ENCODE data around the gene RASA3. TPM values are rescaled to one million over a fixed set of nuclear protein-coding genes. Genes with fewer than 3 reads are reported as not detected.
"Not testable (repeated sequence)": the region's sequence is repeated elsewhere in the genome, so short reads cannot be mapped to it uniquely, and the experiment has no call there.

Gene RASA3
- total RNA-seq, 1 experiment from 2014 or later = 0.56 TPM

DNA sequence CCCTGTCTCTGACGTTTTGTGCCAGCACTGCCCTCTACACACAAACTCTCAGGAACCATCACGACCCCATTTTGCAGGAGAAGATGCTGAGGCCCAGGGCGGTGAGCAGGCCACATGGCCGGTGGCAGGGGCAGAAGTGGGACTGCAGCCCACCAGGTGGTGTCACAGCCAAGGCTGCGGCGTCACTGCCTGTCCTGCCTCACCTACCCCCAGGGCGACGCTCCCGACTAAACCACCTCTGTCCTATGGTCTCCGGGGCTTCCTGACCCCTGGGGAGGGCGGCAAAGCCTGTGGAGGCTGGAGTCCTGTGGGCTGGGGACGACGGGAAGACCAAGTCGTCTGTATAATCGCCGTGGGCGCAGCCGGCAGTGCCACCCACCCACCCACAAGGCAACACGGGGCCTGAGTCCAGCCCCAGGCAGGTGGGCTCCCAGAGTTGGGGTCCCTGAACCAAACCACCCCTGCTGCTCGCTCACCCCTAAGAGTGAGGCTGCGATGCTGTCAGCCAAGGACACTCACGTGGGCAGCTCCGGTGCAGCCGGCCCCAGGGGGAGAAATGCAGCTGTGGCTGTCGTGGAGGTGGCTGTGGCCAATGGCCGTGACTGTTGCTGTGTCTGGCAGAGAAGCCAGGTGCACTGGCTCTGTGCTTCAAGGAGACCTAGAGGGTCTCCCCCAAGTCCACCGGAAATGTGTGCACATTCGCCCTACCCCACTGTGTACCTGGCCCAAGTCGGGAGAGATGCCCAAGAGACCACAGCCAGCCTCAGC, 29.7 kb downstream of the RASA3 start:
- H4K20me1 ChIP-seq (ENCODE audit: insufficient read depth, low read depth, low read length) = no peaks in the 10 kb centered on the region
- H3K9ac ChIP-seq (ENCODE audit: low read length) = no peak overlapping the region
- no peak overlapping the region for H3K27ac ChIP-seq (ENCODE audit: low read length)
- H3K4me1 ChIP-seq (ENCODE audit: low read length) = no peaks in the 10 kb centered on the region
- H3K27me3 ChIP-seq (ENCODE audit: low read length) = no peaks in the 10 kb centered on the region
- H3K9me2 ChIP-seq (replicated peaks; ENCODE audit: insufficient read depth, low read length) = no peaks in the 10 kb centered on the region
- DNase-seq = no peak
- no peak overlapping the region for H2AFZ ChIP-seq (ENCODE audit: low read length)
- H3K9me3 ChIP-seq (ENCODE audit: low read length) = no peaks in the 10 kb centered on the region; the same call in 1 of the 2 replicates
- H3K4me3 ChIP-seq (ENCODE audit: low read length) = no peak overlapping the region
- H3K36me3 ChIP-seq (ENCODE audit: insufficient read depth, low read length) = no peaks in the 10 kb centered on the region
- H3K4me2 ChIP-seq (ENCODE audit: low read depth, low read length, poor library complexity, severe bottlenecking) = no peak overlapping the region
- no peaks in the 10 kb centered on the region for H3K79me2 ChIP-seq (ENCODE audit: low read length)

DNA sequence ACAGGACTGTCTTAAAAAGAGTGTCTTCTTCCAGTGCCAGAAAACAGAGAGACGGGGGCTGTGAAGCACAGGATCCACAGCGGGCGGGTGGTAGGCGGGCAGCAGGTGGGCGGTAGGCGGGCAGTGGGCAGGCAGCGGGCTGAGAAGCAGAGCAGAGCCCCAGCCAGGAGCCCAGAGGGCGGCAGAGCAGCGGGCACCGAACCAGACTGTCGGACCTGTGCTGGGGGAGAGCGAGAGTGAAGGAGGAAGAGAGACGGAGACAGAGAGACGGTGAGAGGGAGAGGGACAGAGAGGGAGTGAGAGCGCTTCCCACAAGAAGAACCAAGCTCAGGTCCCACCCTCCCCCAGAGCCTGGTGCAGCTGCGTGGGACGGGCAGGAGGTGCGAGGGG, 30.3 kb downstream of the RASA3 start:
- Histone ChIP-seq H3K4me1 (ENCODE audit: low read length) (no peaks in the 10 kb centered on the region), H3K27ac (ENCODE audit: low read length) (no peak overlapping the region), H3K27me3 (ENCODE audit: low read length) (no peaks in the 10 kb centered on the region), H4K20me1 (ENCODE audit: insufficient read depth, low read depth, low read length) (no peaks in the 10 kb centered on the region), H3K36me3 (ENCODE audit: insufficient read depth, low read length) (no peaks in the 10 kb centered on the region), H2AFZ (ENCODE audit: low read length) (no peak overlapping the region), H3K4me2 (ENCODE audit: low read depth, low read length, poor library complexity, severe bottlenecking) (no peak overlapping the region), H3K79me2 (ENCODE audit: low read length) (no peaks in the 10 kb centered on the region), H3K4me3 (ENCODE audit: low read length) (no peak overlapping the region), H3K9ac (ENCODE audit: low read length) (no peak overlapping the region), H3K9me2 (replicated peaks; ENCODE audit: insufficient read depth, low read length) (no peaks in the 10 kb centered on the region), H3K9me3 (ENCODE audit: low read length) (no peaks in the 10 kb centered on the region; the same call in 1 of the 2 replicates)
- no peak for DNase-seq

DNA sequence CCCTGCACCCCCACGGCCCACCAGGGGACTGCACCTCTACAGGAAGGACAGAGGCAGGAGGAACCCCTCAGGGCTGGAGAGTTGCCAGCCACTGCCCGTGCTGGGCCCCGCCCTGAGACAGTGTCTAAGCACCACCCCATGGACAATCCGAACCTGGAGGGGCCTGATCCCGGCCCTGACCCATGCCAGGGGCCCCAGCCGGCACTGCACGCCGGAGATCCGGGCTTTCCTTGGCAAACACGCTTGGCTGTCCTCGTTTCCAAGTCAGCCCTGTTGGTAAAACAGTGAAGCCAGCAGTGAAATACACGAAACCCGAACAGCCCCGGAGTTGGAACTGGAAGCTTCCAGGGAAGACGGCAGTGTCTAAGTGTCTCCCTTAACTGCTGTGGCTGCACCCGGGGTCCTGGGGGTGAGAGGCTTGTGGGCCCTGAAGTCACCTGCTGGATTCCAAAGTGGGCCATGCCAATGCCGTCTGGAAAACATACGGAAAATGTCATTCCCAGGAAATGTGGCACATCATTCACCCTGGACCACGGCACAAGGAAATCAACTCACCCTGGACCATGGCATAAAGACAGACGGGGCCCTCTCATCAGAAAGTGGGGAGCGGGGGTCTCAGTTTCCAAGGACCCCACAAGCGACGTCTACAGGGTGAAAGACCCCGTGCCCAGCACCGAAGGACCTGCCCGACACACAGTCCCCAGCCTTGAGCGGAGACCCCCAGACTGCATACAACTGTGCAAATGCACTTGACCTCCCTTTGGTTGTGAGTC, 30.9 kb downstream of the RASA3 start:
- no peak overlapping the region for H3K27ac ChIP-seq (ENCODE audit: low read length)
- H4K20me1 ChIP-seq (ENCODE audit: insufficient read depth, low read depth, low read length) = no peaks in the 10 kb centered on the region
- no peaks in the 10 kb centered on the region; the same call in 1 of the 2 replicates for H3K9me3 ChIP-seq (ENCODE audit: low read length)
- H3K4me3 ChIP-seq (ENCODE audit: low read length) = no peak overlapping the region
- H3K36me3 ChIP-seq (ENCODE audit: insufficient read depth, low read length) = no peaks in the 10 kb centered on the region
- DNase-seq = no peak
- H3K4me2 ChIP-seq (ENCODE audit: low read depth, low read length, poor library complexity, severe bottlenecking) = no peak overlapping the region
- H3K4me1 ChIP-seq (ENCODE audit: low read length) = no peaks in the 10 kb centered on the region
- H3K9me2 ChIP-seq (replicated peaks; ENCODE audit: insufficient read depth, low read length) = no peaks in the 10 kb centered on the region
- no peak overlapping the region for H3K9ac ChIP-seq (ENCODE audit: low read length)
- H3K27me3 ChIP-seq (ENCODE audit: low read length) = no peaks in the 10 kb centered on the region
- H3K79me2 ChIP-seq (ENCODE audit: low read length) = no peaks in the 10 kb centered on the region
- H2AFZ ChIP-seq (ENCODE audit: low read length) = no peak overlapping the region

DNA sequence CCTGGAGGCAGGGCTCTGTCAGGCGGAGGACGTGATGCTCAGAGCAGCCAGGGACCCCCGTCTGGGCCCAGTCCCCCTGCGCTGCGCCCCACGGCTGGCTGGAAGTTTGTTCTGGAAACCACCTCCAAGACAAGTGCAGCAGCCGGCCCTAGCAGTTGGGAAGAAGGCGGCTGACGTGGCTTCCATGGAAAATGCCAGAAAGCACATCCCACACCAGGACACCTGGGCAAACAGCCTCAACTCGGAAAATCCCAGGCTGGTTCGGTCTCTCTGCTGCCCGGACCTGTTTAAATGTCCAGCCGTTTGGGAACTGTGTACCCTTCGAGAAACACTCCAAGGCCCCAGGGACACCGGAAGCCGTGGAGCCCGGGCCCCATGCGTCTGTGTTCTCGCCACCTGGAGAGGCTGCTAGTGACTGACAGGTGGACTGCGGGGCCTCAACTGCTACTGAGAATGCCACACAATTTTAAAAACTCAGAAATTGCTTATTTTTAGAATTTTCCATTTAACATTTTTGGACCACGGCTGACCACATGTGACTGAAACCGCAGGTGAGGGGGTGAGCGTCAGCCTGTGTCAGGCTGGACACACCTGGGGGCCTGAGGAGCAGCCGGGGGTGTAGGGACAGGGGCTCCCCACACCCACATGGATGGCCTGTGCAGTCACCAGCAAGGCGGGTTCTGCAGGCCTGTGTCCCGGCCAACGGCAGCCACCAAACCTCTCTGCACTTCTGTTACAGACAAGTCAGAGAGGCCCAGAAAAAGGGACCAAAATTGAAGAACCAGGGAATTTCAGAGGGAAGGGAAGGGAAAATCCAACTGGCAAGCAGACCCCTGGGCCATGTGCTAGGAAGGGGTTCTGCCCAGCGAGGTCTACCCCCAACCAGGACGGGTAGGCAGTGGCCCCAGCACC, 31.7 kb downstream of the RASA3 start:
- H3K4me2 ChIP-seq (ENCODE audit: low read depth, low read length, poor library complexity, severe bottlenecking) = no peak overlapping the region
- H3K27me3 ChIP-seq (ENCODE audit: low read length) = no peaks in the 10 kb centered on the region
- H3K36me3 ChIP-seq (ENCODE audit: insufficient read depth, low read length) = no peaks in the 10 kb centered on the region
- no peaks in the 10 kb centered on the region for H3K9me2 ChIP-seq (replicated peaks; ENCODE audit: insufficient read depth, low read length)
- no peaks in the 10 kb centered on the region for H3K79me2 ChIP-seq (ENCODE audit: low read length)
- H3K4me3 ChIP-seq (ENCODE audit: low read length) = no peak overlapping the region
- no peaks in the 10 kb centered on the region for H3K4me1 ChIP-seq (ENCODE audit: low read length)
- H3K9ac ChIP-seq (ENCODE audit: low read length) = no peak overlapping the region
- no peaks in the 10 kb centered on the region; the same call in 1 of the 2 replicates for H3K9me3 ChIP-seq (ENCODE audit: low read length)
- DNase-seq = no peak
- no peak overlapping the region for H3K27ac ChIP-seq (ENCODE audit: low read length)
- no peaks in the 10 kb centered on the region for H4K20me1 ChIP-seq (ENCODE audit: insufficient read depth, low read depth, low read length)
- no peak overlapping the region for H2AFZ ChIP-seq (ENCODE audit: low read length)

DNA sequence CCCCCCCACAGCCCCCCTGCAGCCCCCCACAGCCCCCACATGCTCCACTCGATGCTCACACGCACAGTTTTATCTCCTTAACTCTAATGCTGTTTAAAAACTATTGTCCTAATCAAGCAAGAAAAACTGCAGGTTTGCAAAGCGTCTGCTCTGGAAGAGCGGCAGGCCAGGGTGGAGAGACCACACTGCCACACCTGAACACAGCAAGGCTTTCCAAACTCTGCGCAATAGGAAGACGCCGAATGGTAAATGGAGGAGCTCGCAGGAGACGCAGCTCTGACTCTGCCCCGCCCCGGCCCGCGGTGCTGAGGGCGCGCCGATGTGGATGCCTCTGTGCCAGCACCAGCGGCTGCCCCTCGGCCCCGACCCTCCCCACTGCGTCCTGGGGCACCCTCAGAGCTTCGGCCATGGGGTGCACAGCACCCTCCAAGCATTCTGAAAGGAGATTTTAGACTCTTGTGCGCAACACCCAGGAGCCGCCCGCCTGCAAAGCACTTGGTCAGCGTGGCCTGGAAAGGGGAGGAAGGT, 32.4 kb downstream of the RASA3 start:
- H3K27ac ChIP-seq (ENCODE audit: low read length) = no peak overlapping the region
- H3K4me1 ChIP-seq (ENCODE audit: low read length) = no peaks in the 10 kb centered on the region

DNA sequence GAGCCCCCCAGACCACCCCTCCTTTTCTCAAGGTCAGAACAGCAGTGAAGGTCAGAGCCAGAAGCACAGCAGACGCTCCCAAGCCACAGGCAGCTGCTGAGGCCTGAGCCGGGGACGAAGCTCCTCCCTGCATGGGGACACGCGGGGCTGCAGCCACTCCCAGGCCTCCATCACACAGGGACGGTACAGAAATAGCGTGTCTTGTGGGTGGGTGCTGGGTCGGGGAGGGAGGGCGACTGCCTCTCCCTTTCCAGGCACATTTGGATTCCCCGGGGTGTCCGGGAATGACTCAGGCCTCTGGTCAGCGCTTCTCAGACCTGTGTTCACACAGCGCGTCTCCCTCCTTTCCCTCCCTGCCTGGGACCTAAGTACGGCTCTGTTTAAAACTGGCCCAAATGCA, 33.2 kb downstream of the RASA3 start:
- no peak for DNase-seq
- Histone ChIP-seq H3K4me1 (ENCODE audit: low read length) (no peaks in the 10 kb centered on the region), H3K4me3 (ENCODE audit: low read length) (no peak overlapping the region), H3K79me2 (ENCODE audit: low read length) (no peaks in the 10 kb centered on the region), H3K36me3 (ENCODE audit: insufficient read depth, low read length) (no peaks in the 10 kb centered on the region), H3K9me2 (replicated peaks; ENCODE audit: insufficient read depth, low read length) (no peaks in the 10 kb centered on the region), H3K9me3 (ENCODE audit: low read length) (no peaks in the 10 kb centered on the region; the same call in 1 of the 2 replicates), H3K9ac (ENCODE audit: low read length) (no peak overlapping the region), H2AFZ (ENCODE audit: low read length) (no peak overlapping the region), H3K4me2 (ENCODE audit: low read depth, low read length, poor library complexity, severe bottlenecking) (no peak overlapping the region), H3K27me3 (ENCODE audit: low read length) (no peaks in the 10 kb centered on the region), H4K20me1 (ENCODE audit: insufficient read depth, low read depth, low read length) (no peaks in the 10 kb centered on the region), H3K27ac (ENCODE audit: low read length) (no peak overlapping the region)

More for the DNA sequence above, 32.4 kb downstream of the RASA3 start:
- H4K20me1 ChIP-seq (ENCODE audit: insufficient read depth, low read depth, low read length) = no peaks in the 10 kb centered on the region
- H3K4me2 ChIP-seq (ENCODE audit: low read depth, low read length, poor library complexity, severe bottlenecking) = no peak overlapping the region
- no peaks in the 10 kb centered on the region for H3K79me2 ChIP-seq (ENCODE audit: low read length)
- no peak for DNase-seq
- H3K9me2 ChIP-seq (replicated peaks; ENCODE audit: insufficient read depth, low read length) = no peaks in the 10 kb centered on the region
- H3K9ac ChIP-seq (ENCODE audit: low read length) = no peak overlapping the region
- no peak overlapping the region for H3K4me3 ChIP-seq (ENCODE audit: low read length)
- no peaks in the 10 kb centered on the region for H3K27me3 ChIP-seq (ENCODE audit: low read length)
- no peaks in the 10 kb centered on the region for H3K36me3 ChIP-seq (ENCODE audit: insufficient read depth, low read length)
- H2AFZ ChIP-seq (ENCODE audit: low read length) = no peak overlapping the region
- H3K9me3 ChIP-seq (ENCODE audit: low read length) = no peaks in the 10 kb centered on the region; the same call in 1 of the 2 replicates

DNA sequence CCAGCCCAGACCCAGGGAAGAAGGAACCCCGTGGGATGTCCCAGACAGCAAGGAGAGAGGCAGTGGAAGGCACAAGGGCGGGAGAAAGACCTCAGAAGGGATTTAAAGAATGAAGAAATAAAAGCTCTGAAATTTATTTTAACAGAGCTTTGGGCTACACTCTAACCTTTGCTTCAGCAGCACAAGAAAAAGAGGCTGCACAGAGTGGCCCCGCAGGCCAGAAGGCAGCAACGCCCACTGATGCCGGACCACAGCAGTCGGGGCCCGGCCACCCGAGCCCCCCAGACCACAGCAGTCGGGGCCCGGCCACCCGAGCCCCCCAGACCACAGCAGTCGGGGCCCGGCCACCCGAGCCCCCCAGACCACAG, 33.8 kb downstream of the RASA3 start:
- not testable (repeated sequence) for H3K79me2 ChIP-seq (ENCODE audit: low read length); H3K9me3 ChIP-seq (ENCODE audit: low read length); H3K9me2 ChIP-seq (replicated peaks; ENCODE audit: insufficient read depth, low read length); H3K4me3 ChIP-seq (ENCODE audit: low read length); H3K4me1 ChIP-seq (ENCODE audit: low read length); H3K36me3 ChIP-seq (ENCODE audit: insufficient read depth, low read length); H4K20me1 ChIP-seq (ENCODE audit: insufficient read depth, low read depth, low read length); H3K27me3 ChIP-seq (ENCODE audit: low read length); H3K4me2 ChIP-seq (ENCODE audit: low read depth, low read length, poor library complexity, severe bottlenecking); H3K9ac ChIP-seq (ENCODE audit: low read length); H3K27ac ChIP-seq (ENCODE audit: low read length); H2AFZ ChIP-seq (ENCODE audit: low read length); DNase-seq
